ENCODE data around the gene CAMK2N1. TPM values are rescaled to one million over a fixed set of nuclear protein-coding genes. Genes with fewer than 3 reads are reported as not detected.

Gene CAMK2N1
- total and polyA plus RNA-seq, 2 of the 13 experiments (the other 11 are each of a cell fraction or from before 2014, with no cell fraction given) = 38.0 to 38.6 TPM

GRCh38 chr1:20483098-20483832 is 2.7 kb downstream of the CAMK2N1 start:
- CTCF ChIA-PET (ENCODE audit: low intra/inter-chr PET ratio, low total read pairs) = interaction anchor here (2.1 kb wide), 1 partner anchor 14 kb away, joined by 11 read pairs; no protein-coding TSS in a partner anchor
- intact Hi-C loops (cut with micrococcal nuclease; ENCODE audit: unreplicated experiment) (loop anchor here (5.0 kb wide), 1 partner anchor 41 kb away; no protein-coding TSS in a partner anchor), in situ Hi-C loops (cut with HindIII; ENCODE audit: extremely low pct_ligation_motif_present, low pct_unique_long_range_greater_than_20kb) (no loop called here)
- no TSS peak for BruUV-seq (replicated peaks)
- POLR2A ChIA-PET = interaction anchor here (1.0 to 1.8 kb wide), 5 partner anchors 9 to 249 kb away, joined by 3 to 9 read pairs (median 3); partner anchors contain the start of gene SH2D5
- WGBS (ENCODE audit: low lambda C conversion rate) = 8% methylated on average over 16 of the region's 16 CpGs
- peaks cover 58% of the 10 kb centered on the region for H3K79me2 ChIP-seq (ENCODE audit: insufficient read depth, low read length)
- ATAC-seq = no peak
- no peak for FAIRE-seq
- H3K4me3 ChIP-seq (replicated peaks in 1 of 3; ENCODE audit: insufficient read depth in 1 of 3, low read depth in 2 of 3, low read length in 3 of 3) = peak overlapping the region; percentile 90 to 95 (median 92)
- H3K4me2 ChIP-seq (ENCODE audit: low read depth, low read length) = peak overlapping the region; percentile 81
- H4K20me1 ChIP-seq (ENCODE audit: insufficient read depth, low read length) = no peaks in the 10 kb centered on the region; the same call in 1 of the 2 replicates
- no peaks in the 10 kb centered on the region for H3K36me3 ChIP-seq (replicated peaks in 1 of 2; ENCODE audit: control insufficient read depth in 1 of 2, insufficient read depth in 2 of 2, low read length in 2 of 2)
- H3K27me3 ChIP-seq (ENCODE audit: control insufficient read depth in 1 of 2, insufficient read depth in 2 of 2, low read length in 2 of 2) = no peaks in the 10 kb centered on the region; a peak in 1 of 5 replicates
- peak; percentile 39 for DNase-seq (ENCODE audit: low spot score)
- TF ChIP-seq CEBPB (IDR thresholded peaks at IDR 0.05; ENCODE audit: borderline replicate concordance, low read depth, low read length) (peak; percentile 93), ELF1 (CRISPR knock-in tag; IDR thresholded peaks at IDR 0.05) (0 out of 2 replicates have a peak, but pooled peaks have one; percentile 13), SIN3A (IDR thresholded peaks at IDR 0.05; ENCODE audit: borderline replicate concordance, low read depth, low read length) (0 out of 2 replicates have a peak, but pooled peaks have one; percentile 9), ZNF121 (CRISPR knock-in tag; IDR thresholded peaks at IDR 0.05) (no peak), TFDP1 (CRISPR knock-in tag; IDR thresholded peaks at IDR 0.05; ENCODE audit: borderline replicate concordance) (peak; percentile 21; the same call in 1 of the 2 replicates), NFE2 (CRISPR knock-in tag; IDR thresholded peaks at IDR 0.05) (no peak), CREB1 (IDR thresholded peaks at IDR 0.05) (peak; percentile 59), CREB1 (CRISPR knock-in tag; IDR thresholded peaks at IDR 0.05) (peak; percentile 38; the same call in 1 of the 2 replicates), NKX3-1 (CRISPR knock-in tag; IDR thresholded peaks at IDR 0.05) (no peak), MIER2 (CRISPR knock-in tag; IDR thresholded peaks at IDR 0.05) (0 out of 2 replicates have a peak, but pooled peaks have one; percentile 7), CEBPG (CRISPR knock-in tag; IDR thresholded peaks at IDR 0.05) (peak; percentile 84), ZNF710 (CRISPR knock-in tag; IDR thresholded peaks at IDR 0.05; ENCODE audit: borderline replicate concordance) (0 out of 2 replicates have a peak, but pooled peaks have one; percentile 16), ZNF547 (CRISPR knock-in tag; IDR thresholded peaks at IDR 0.05) (no peak), RBM22 (optimal IDR thresholded peaks at IDR 0.05; ENCODE audit: low read length) (peak; percentile 2), KLF12 (CRISPR knock-in tag; IDR thresholded peaks at IDR 0.05; ENCODE audit: borderline replicate concordance) (0 out of 2 replicates have a peak, but pooled peaks have one; percentile 9), ZFX (CRISPR knock-in tag; IDR thresholded peaks at IDR 0.05; ENCODE audit: low read depth) (peak; percentile 45; the same call in 1 of the 2 replicates)
- TF ChIP-seq, protein P1, sequence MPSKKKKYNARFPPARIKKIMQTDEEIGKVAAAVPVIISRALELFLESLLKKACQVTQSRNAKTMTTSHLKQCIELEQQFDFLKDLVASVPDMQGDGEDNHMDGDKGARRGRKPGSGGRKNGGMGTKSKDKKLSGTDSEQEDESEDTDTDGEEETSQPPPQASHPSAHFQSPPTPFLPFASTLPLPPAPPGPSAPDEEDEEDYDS (CRISPR knock-in tag; IDR thresholded peaks at IDR 0.05) = no peak
- TF ChIP-seq, protein P2, sequence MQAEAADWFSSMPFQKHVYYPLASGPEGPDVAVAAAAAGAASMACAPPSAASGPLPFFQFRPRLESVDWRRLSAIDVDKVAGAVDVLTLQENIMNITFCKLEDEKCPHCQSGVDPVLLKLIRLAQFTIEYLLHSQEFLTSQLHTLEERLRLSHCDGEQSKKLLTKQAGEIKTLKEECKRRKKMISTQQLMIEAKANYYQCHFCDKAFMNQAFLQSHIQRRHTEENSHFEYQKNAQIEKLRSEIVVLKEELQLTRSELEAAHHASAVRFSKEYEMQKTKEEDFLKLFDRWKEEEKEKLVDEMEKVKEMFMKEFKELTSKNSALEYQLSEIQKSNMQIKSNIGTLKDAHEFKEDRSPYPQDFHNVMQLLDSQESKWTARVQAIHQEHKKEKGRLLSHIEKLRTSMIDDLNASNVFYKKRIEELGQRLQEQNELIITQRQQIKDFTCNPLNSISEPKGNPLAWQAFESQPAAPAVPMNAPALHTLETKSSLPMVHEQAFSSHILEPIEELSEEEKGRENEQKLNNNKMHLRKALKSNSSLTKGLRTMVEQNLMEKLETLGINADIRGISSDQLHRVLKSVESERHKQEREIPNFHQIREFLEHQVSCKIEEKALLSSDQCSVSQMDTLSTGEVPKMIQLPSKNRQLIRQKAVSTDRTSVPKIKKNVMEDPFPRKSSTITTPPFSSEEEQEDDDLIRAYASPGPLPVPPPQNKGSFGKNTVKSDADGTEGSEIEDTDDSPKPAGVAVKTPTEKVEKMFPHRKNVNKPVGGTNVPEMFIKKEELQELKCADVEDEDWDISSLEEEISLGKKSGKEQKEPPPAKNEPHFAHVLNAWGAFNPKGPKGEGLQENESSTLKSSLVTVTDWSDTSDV (CRISPR knock-in tag; IDR thresholded peaks at IDR 0.05) = no peak
- peak overlapping the region; percentile 92 for H3K27ac ChIP-seq (ENCODE audit: extremely low read length, insufficient read depth, low read length)
- H3K4me1 ChIP-seq (ENCODE audit: insufficient read depth, low read length) = peaks cover 57% of the 10 kb centered on the region
- H2AFZ ChIP-seq (ENCODE audit: low read length) = no peak overlapping the region
- no peaks in the 10 kb centered on the region for H3K9me3 ChIP-seq (ENCODE audit: low read length)
- H3K9ac ChIP-seq (ENCODE audit: insufficient read depth, low read depth, low read length) = peak overlapping the region; percentile 99
